Esophagus squamous epithelium (tissue), 4 donors: Measurements from ENCODE around the gene ZNF521.

Source experiments
- POLR2A ChIP-seq, 4 donors: fragments of 450-650 bp; IDR thresholded peaks; one replicate each; pipeline ENCODE4 v1.6.1; 2017; ENCODE audit warnings: antibody characterized with exemption in 4 of 4, mild to moderate bottlenecking in 4 of 4, moderate library complexity in 3 of 4
- TF ChIP-seq, protein P1 (sequence below), 6 experiments: fragments of 450-650 bp in 4 of 6; fragments of 200-600 bp in 2 of 6; sonication (generic) in 2 of 6; IDR thresholded peaks; one replicate each; pipeline ENCODE4 v1.5.1; 2016 to 2019; ENCODE audit warnings: antibody characterized with exemption in 6 of 6, mild to moderate bottlenecking in 4 of 6, moderate library complexity in 4 of 6

DNA sequence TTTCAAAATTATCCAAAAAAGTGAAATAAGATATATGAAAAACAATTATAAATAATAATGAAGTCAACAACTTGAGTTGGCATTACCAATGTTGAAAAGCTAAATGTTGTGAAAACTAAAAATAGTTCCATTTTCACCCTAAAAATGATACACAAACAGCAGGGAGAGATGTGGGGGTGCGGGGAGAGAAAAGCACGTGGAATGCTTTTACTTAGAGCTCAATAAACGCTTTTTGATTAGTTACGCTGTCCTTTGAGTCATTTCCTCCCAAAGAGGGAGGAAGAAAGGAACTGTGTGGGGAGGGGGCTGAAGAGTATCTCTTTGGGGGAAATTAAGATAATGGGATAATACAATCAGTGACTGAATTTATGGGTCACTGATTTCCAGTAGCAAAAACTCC is 29.2 kb downstream of the ZNF521 start:
- TF ChIP-seq, protein P1, sequence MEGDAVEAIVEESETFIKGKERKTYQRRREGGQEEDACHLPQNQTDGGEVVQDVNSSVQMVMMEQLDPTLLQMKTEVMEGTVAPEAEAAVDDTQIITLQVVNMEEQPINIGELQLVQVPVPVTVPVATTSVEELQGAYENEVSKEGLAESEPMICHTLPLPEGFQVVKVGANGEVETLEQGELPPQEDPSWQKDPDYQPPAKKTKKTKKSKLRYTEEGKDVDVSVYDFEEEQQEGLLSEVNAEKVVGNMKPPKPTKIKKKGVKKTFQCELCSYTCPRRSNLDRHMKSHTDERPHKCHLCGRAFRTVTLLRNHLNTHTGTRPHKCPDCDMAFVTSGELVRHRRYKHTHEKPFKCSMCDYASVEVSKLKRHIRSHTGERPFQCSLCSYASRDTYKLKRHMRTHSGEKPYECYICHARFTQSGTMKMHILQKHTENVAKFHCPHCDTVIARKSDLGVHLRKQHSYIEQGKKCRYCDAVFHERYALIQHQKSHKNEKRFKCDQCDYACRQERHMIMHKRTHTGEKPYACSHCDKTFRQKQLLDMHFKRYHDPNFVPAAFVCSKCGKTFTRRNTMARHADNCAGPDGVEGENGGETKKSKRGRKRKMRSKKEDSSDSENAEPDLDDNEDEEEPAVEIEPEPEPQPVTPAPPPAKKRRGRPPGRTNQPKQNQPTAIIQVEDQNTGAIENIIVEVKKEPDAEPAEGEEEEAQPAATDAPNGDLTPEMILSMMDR (IDR thresholded peaks at IDR 0.05), result no peak
- no peak for TF ChIP-seq POLR2A (IDR thresholded peaks at IDR 0.05)
